ENCODE measurements around the gene HEG1.

HEG1 gene

GRCh38 chr3:125075738-125076137 is 19.9 kb upstream of the HEG1 start:
- Histone ChIP-seq H3K27ac (ENCODE audit: low read length) (no peak overlapping the region), H4K20me1 (ENCODE audit: insufficient read depth, low read length) (no peaks in the 10 kb centered on the region), H3K4me1 (ENCODE audit: low read length) (no peaks in the 10 kb centered on the region), H3F3A (ENCODE audit: insufficient read depth, low read length) (no peaks in the 10 kb centered on the region), H2AFZ (ENCODE audit: low read length) (no peak overlapping the region), H3K27me3 (replicated peaks; ENCODE audit: insufficient read depth, low read length) (no peaks in the 10 kb centered on the region), H3K9me3 (replicated peaks; ENCODE audit: insufficient read depth, low read length) (no peaks in the 10 kb centered on the region), H3K4me2 (ENCODE audit: low read depth, low read length) (no peak overlapping the region), H3K9ac (ENCODE audit: low read length) (no peak overlapping the region), H3K9me2 (replicated peaks; ENCODE audit: insufficient read depth, low read length) (no peaks in the 10 kb centered on the region), H3K4me3 (ENCODE audit: low read length) (no peak overlapping the region), H3K79me2 (ENCODE audit: low read length) (no peaks in the 10 kb centered on the region), H3K36me3 (replicated peaks; ENCODE audit: insufficient read depth, low read length) (no peaks in the 10 kb centered on the region)
- no peak for DNase-seq
- no peak for TF ChIP-seq EZH2phosphoT487 (IDR thresholded peaks at IDR 0.05; ENCODE audit: low read length)
- TF ChIP-seq CTCF (IDR thresholded peaks at IDR 0.05; ENCODE audit: low read length), result no peak
- TF ChIP-seq EZH2 (optimal IDR thresholded peaks at IDR 0.05; ENCODE audit: low read depth, low read length), result no peak

GRCh38 chr3:125073390-125073905 is 17.7 kb upstream of the HEG1 start:
- H3K79me2 ChIP-seq (ENCODE audit: low read length), result no peaks in the 10 kb centered on the region
- DNase-seq, result no peak
- no peak overlapping the region for H3K4me2 ChIP-seq (ENCODE audit: low read depth, low read length)
- H3K27me3 ChIP-seq (replicated peaks; ENCODE audit: insufficient read depth, low read length), result no peaks in the 10 kb centered on the region
- H3F3A ChIP-seq (ENCODE audit: insufficient read depth, low read length), result no peaks in the 10 kb centered on the region
- H3K9ac ChIP-seq (ENCODE audit: low read length), result no peak overlapping the region
- no peaks in the 10 kb centered on the region for H3K36me3 ChIP-seq (replicated peaks; ENCODE audit: insufficient read depth, low read length)
- H2AFZ ChIP-seq (ENCODE audit: low read length), result no peak overlapping the region
- no peak for TF ChIP-seq EZH2 (optimal IDR thresholded peaks at IDR 0.05; ENCODE audit: low read depth, low read length)
- TF ChIP-seq CTCF (IDR thresholded peaks at IDR 0.05; ENCODE audit: low read length), result no peak
- no peaks in the 10 kb centered on the region for H3K9me2 ChIP-seq (replicated peaks; ENCODE audit: insufficient read depth, low read length)
- H3K4me3 ChIP-seq (ENCODE audit: low read length), result no peak overlapping the region
- H3K9me3 ChIP-seq (replicated peaks; ENCODE audit: insufficient read depth, low read length), result no peaks in the 10 kb centered on the region
- H4K20me1 ChIP-seq (ENCODE audit: insufficient read depth, low read length), result no peaks in the 10 kb centered on the region
- no peaks in the 10 kb centered on the region for H3K4me1 ChIP-seq (ENCODE audit: low read length)
- no peak overlapping the region for H3K27ac ChIP-seq (ENCODE audit: low read length)

- Histone ChIP-seq H2AFZ (ENCODE audit: low read length) (no peak overlapping the region), H3K27ac (ENCODE audit: low read length) (no peak overlapping the region), H4K20me1 (ENCODE audit: insufficient read depth, low read length) (no peaks in the 10 kb centered on the region), H3K9me3 (replicated peaks; ENCODE audit: insufficient read depth, low read length) (no peaks in the 10 kb centered on the region), H3K27me3 (replicated peaks; ENCODE audit: insufficient read depth, low read length) (no peaks in the 10 kb centered on the region), H3K36me3 (replicated peaks; ENCODE audit: insufficient read depth, low read length) (no peaks in the 10 kb centered on the region), H3K4me2 (ENCODE audit: low read depth, low read length) (no peak overlapping the region), H3K4me3 (ENCODE audit: low read length) (no peak overlapping the region), H3K4me1 (ENCODE audit: low read length) (no peaks in the 10 kb centered on the region), H3K9me2 (replicated peaks; ENCODE audit: insufficient read depth, low read length) (no peaks in the 10 kb centered on the region), H3K79me2 (ENCODE audit: low read length) (no peaks in the 10 kb centered on the region), H3K9ac (ENCODE audit: low read length) (no peak overlapping the region), H3F3A (ENCODE audit: insufficient read depth, low read length) (no peaks in the 10 kb centered on the region)
- DNase-seq, result no peak
- TF ChIP-seq CTCF (IDR thresholded peaks at IDR 0.05; ENCODE audit: low read length), result no peak
Observed at GRCh38 chr3:125072749-125073389, 17.1 kb upstream of the HEG1 start.
